OCI-LY7 (cell line): Measurements from ENCODE around the gene RCVRN. TPM values are rescaled to one million over a fixed set of nuclear protein-coding genes. Genes with fewer than 3 reads are reported as not detected.

Experiments
- BruUV-seq: library from RNA; stranded (reverse); fragments of 400-500 nt; replicated peaks from 2 replicates; lab custom pipeline; 2021; lab: Mats Ljungman, UMichigan
- CTCF ChIA-PET: fragments of 300-600 bp; sonication (Branson Sonifier 250); formaldehyde crosslinking; loops from one replicate; lab custom pipeline; 2022; ENCODE audit warnings: antibody characterized with exemption; ENCODE audit not compliant: unreplicated experiment; lab: Charles Lee
- POLR2A ChIA-PET: fragments of 300-600 bp; sonication (Branson Sonifier 250); formaldehyde crosslinking; loops from one replicate; lab custom pipeline; 2022; ENCODE audit warnings: antibody characterized with exemption; lab: Charles Lee
- DNase-seq: peaks from one replicate; pipeline ENCODE4 v3.0.0-alpha.2; 2015; ENCODE audit warnings: low spot score
- H2AFZ ChIP-seq: fragments of 200-600 bp; sonication (generic), shearing (Covaris generic); 2 replicates; pipeline ENCODE4 v1.6.1; 2014; ENCODE audit warnings: mild to moderate bottlenecking, antibody characterized with exemption, low read length, moderate library complexity
- H3K27ac ChIP-seq: fragments of 200-600 bp; sonication (generic); 2 replicates; pipeline ENCODE4 v1.5.1; 2014; ENCODE audit warnings: mixed run types, low read depth, mild to moderate bottlenecking, moderate library complexity, low read length, inconsistent platforms; ENCODE audit not compliant: poor library complexity, severe bottlenecking
- H3K36me3 ChIP-seq: fragments of 200-600 bp; sonication (generic); 2 replicates; pipeline ENCODE4 v1.6.1; 2014; ENCODE audit warnings: mild to moderate bottlenecking, antibody characterized with exemption, low read length, moderate library complexity, mixed read lengths; ENCODE audit not compliant: insufficient read depth
- H3K4me1 ChIP-seq: fragments of 200-600 bp; sonication (generic); 2 replicates; pipeline ENCODE4 v1.5.1; 2014; ENCODE audit warnings: mild to moderate bottlenecking, low read length; ENCODE audit not compliant: insufficient read depth, poor library complexity, severe bottlenecking
- H3K4me2 ChIP-seq: fragments of 200-600 bp; sonication (generic); 2 replicates; pipeline ENCODE4 v1.6.1; 2014; ENCODE audit warnings: mild to moderate bottlenecking, low read length
- H3K4me3 ChIP-seq: fragments of 200-600 bp; sonication (generic); 2 replicates; pipeline ENCODE4 v1.5.1; 2014; ENCODE audit warnings: mild to moderate bottlenecking, low read depth, low read length; ENCODE audit not compliant: poor library complexity, severe bottlenecking
- H3K79me2 ChIP-seq: fragments of 200-600 bp; sonication (generic); 2 replicates; pipeline ENCODE4 v1.6.1; 2016; ENCODE audit warnings: low read depth, mild to moderate bottlenecking, low read length, moderate library complexity, mixed read lengths; ENCODE audit not compliant: insufficient read depth
- H3K9me2 ChIP-seq: fragments of 200-600 bp; sonication (generic); 2 replicates; pipeline ENCODE4 v1.6.1; 2016; ENCODE audit warnings: mild to moderate bottlenecking, low read length, mixed read lengths; ENCODE audit not compliant: insufficient read depth
- H3K9me3 ChIP-seq: fragments of 200-600 bp; sonication (generic); 2 replicates; pipeline ENCODE4 v1.6.1; 2014; ENCODE audit warnings: mild to moderate bottlenecking, mixed run types, low read length, mixed read lengths
- H4K20me1 ChIP-seq: fragments of 200-600 bp; sonication (generic); 2 replicates; pipeline ENCODE4 v1.6.1; 2014; ENCODE audit warnings: mild to moderate bottlenecking, antibody characterized with exemption, low read length, moderate library complexity, mixed read lengths; ENCODE audit not compliant: insufficient read depth
- EZH2phosphoT487 ChIP-seq: fragments of 200-600 bp; sonication (generic); IDR thresholded peaks from 2 replicates; pipeline ENCODE4 v1.6.1; 2018; ENCODE audit warnings: low read depth, borderline replicate concordance, mild to moderate bottlenecking, mixed run types, antibody characterized with exemption, low read length, moderate library complexity, mixed read lengths
- intact Hi-C: fragments of 100-400 bp; cut with micrococcal nuclease; formaldehyde crosslinking; loops from one replicate; pipeline ENCODE4 v1.10.0; 2022; ENCODE audit not compliant: unreplicated experiment
- total RNA-seq, 2 experiments: library from RNA; depleted of rRNA in 1 of 2; stranded (reverse); fragments of >200 nt in 1 of 2; shearing (Covaris generic) in 1 of 2; gene quantifications; 2 replicates each; pipeline ENCODE4 v1.2.3, GENCODE V29; 2014 to 2022
- TF ChIP-seq, protein P1 (sequence below): fragments of 200-600 bp; sonication (generic); conservative IDR thresholded peaks from 2 replicates; pipeline ENCODE4 v1.5.1; 2014; ENCODE audit warnings: mild to moderate bottlenecking, antibody characterized with exemption, low read length, moderate library complexity, mixed read lengths

RCVRN gene
- total RNA-seq, 2 experiments from 2014 or later, result not detected

DNA sequence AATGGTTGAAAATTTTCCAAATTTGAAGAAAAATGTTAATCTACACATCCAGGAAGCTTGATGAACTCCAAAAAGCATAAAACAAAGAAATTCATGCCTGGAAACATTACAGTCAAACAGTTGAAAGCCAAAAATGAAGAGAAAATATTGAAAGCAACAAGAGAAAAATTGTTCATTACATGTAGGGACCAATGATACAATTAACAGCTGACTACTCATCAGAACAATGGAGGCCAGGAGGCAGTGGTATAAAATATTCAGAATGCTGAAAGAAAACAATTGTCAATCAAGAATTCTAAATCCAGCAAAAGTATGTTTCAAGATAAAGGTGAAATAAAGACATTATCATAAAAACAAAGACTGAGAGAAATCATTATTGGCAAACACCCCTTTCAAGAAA is 21.6 kb downstream of the RCVRN start:
- Histone ChIP-seq H3K9me3 (no peaks in the 10 kb centered on the region), H3K9me2 (no peaks in the 10 kb centered on the region), H3K27ac (no peak overlapping the region), H3K36me3 (no peaks in the 10 kb centered on the region), H3K79me2 (no peaks in the 10 kb centered on the region), H3K4me1 (no peaks in the 10 kb centered on the region), H2AFZ (no peak overlapping the region), H4K20me1 (no peaks in the 10 kb centered on the region), H3K4me2 (no peak overlapping the region), H3K4me3 (no peak overlapping the region)
- TF ChIP-seq, protein P1, sequence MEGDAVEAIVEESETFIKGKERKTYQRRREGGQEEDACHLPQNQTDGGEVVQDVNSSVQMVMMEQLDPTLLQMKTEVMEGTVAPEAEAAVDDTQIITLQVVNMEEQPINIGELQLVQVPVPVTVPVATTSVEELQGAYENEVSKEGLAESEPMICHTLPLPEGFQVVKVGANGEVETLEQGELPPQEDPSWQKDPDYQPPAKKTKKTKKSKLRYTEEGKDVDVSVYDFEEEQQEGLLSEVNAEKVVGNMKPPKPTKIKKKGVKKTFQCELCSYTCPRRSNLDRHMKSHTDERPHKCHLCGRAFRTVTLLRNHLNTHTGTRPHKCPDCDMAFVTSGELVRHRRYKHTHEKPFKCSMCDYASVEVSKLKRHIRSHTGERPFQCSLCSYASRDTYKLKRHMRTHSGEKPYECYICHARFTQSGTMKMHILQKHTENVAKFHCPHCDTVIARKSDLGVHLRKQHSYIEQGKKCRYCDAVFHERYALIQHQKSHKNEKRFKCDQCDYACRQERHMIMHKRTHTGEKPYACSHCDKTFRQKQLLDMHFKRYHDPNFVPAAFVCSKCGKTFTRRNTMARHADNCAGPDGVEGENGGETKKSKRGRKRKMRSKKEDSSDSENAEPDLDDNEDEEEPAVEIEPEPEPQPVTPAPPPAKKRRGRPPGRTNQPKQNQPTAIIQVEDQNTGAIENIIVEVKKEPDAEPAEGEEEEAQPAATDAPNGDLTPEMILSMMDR, result no peak
- no peak for TF ChIP-seq EZH2phosphoT487
- ChIA-PET CTCF (no interaction called here), POLR2A (interaction anchor here (0.7 kb wide), 1 partner anchor 9 kb away, joined by 3 read pairs; no protein-coding TSS in a partner anchor)
- DNase-seq, result no peak
- intact Hi-C loops, result no loop called here
- BruUV-seq, result no TSS peak

DNA sequence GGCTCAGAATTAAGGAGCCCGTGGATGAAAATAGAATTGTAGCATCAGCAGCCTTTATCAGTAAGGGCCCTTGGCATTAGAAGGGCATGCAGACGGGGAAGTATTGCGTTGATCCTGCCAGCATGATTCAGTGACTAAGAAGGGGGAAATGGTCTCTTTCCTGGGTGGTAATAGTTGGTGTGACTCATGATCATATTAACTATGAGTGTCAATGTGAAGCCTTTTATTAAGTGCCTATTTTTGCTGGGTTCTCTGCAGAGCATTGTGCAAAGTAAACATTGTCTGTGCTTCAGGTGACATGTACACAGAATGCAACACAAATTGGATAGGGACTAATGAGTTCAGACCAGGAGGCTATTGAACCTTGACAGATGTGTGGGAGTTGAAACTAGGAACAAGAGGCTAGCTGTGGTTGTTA is 24.5 kb downstream of the RCVRN start:
- ChIA-PET CTCF (no interaction called here), POLR2A (interaction anchor here (0.8 kb wide), 1 partner anchor 661 kb away, joined by 3 read pairs; no protein-coding TSS in a partner anchor)
- H3K79me2 ChIP-seq, result no peaks in the 10 kb centered on the region

More for the DNA sequence above, 24.5 kb downstream of the RCVRN start:
- Histone ChIP-seq H3K4me3 (no peak overlapping the region), H4K20me1 (no peaks in the 10 kb centered on the region), H3K9me3 (no peaks in the 10 kb centered on the region), H3K36me3 (no peaks in the 10 kb centered on the region), H3K4me2 (no peak overlapping the region), H3K27ac (no peak overlapping the region), H2AFZ (no peak overlapping the region), H3K4me1 (no peaks in the 10 kb centered on the region), H3K9me2 (no peaks in the 10 kb centered on the region)
- DNase-seq, result no peak
- intact Hi-C loops, result no loop called here
- TF ChIP-seq, protein P1, result no peak
- no peak for TF ChIP-seq EZH2phosphoT487
- no TSS peak for BruUV-seq
